Effector CD8-positive, alpha-beta T cell (primary cell): ENCODE data around the gene SLCO3A1.

Experiments used
- DNase-seq: peaks from one replicate; lab custom pipeline; 2025; lab: John Stamatoyannopoulos, UW
- total RNA-seq, 4 experiments: gene quantifications; one replicate each; lab custom pipeline; 2026; lab: John Stamatoyannopoulos, UW

Gene SLCO3A1
- 12.5 to 37.7 (median 18.2) reads per million in 4 experiments for total RNA-seq

DNA sequence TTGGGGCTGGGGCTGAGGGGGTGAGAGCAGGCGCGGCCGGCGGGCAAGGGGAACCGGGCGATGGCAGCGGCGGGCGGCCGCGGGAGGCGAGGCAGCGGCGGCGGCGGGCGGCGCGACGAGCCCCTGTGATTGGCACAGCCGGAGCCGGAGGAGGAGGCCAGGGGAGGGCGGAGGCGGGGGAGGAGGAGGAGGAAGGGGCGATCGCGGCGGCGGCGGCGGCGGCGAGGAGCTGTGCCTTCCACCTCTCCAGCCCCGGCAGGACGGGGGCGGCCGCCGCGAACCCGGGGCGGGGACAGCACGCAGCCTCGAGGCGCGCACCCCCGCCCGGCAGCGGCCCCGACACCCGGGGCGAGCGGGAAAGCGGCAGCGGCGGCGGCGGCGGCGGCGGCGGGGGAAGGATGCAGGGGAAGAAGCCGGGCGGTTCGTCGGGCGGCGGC is at the start of gene SLCO3A1:
Gene SLCO3A1, plus strand, starts transcription at position 198 of the 437 bp plus-strand sequence.
- DNase-seq: peak; percentile 51

GRCh38 chr15:91807122-91807521 is 46.4 kb upstream of the SLCO3A1 start:
- DNase-seq: no peak

- no peak for DNase-seq
Observed at GRCh38 chr15:91813924-91814323, 39.6 kb upstream of the SLCO3A1 start.

GRCh38 chr15:91816942-91817341 is 36.6 kb upstream of the SLCO3A1 start:
- no peak for DNase-seq

DNA sequence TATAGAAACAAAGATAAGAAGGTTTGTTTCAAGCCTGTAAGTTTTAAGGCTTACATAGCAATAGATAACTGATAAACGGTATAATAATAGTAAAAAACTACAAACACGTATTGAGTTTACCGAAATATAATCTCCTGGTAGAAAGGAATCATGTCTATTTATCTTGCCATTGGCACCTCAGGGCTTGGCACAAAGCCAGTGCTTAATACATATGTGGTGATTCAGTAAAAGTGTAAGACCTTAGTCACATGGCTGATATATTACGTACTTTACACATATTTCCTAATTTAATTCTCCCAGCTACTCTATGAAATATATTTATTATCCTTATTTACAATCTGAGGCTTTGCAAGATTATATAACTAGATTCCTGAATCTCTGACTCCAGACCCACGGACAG is 32.0 kb upstream of the SLCO3A1 start:
- no peak for DNase-seq

DNA sequence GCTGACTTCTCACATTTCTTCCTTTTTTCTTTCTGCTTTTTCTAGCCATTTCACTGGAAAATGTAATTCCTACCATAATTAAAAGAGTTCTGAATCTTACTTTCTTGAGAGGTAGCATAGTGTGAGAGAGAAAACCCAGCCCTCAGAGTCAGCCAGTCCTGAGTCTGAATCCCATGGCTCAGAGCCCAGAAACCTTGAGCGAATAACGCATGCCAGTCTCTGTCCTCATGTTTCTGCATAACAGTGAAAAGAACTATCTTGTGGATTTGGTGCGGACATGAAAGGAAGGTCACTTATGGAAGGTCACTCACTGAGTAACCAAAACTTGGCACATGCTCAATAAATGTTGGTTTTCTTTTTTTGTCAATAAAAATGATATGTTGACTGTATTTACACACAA is 29.3 kb upstream of the SLCO3A1 start:
- DNase-seq: no peak

DNA sequence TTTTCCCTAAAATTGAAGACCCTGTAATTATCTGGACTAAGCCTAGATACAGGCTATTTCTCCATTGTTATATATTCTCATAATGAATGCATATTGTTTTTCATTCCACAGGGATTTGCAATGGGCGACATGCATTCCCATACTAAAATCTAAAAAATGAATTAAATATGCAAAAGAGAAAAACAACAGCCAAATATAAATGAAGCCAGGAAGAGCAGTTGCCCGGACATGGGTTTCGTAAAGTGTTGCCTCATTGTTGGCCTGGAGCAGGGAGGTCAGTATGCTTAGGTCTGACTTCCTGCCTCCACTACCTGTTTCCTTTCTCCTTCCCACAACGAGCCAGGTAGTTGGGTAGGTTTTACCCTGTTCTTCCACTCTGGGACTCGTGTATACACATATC is 27.1 kb upstream of the SLCO3A1 start:
- no peak for DNase-seq

- DNase-seq: no peak
Observed at GRCh38 chr15:91833056-91833455, 20.5 kb upstream of the SLCO3A1 start.

GRCh38 chr15:91839867-91840266 is 13.6 kb upstream of the SLCO3A1 start:
- DNase-seq: no peak

DNA sequence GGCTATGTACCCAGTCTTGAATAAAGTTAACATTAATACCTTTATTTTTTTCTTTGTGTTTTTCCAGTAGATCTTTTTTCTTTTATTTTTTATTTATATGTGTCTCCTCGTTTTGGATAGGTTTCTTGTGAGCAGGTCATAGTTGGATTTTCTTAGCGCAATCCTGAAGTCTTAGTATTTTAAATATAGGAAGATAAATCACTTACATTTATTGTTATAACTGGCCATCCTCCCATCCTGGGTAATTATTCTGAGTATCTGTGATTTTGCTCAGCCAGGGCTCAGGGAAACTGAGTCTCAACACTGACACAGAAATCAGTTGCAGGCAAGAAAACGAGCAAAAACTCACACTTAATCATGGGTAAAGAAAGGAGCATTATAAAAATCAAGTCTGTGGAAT is 11.6 kb upstream of the SLCO3A1 start:
- no peak for DNase-seq

- DNase-seq: no peak
Observed at GRCh38 chr15:91844341-91844740, 9.2 kb upstream of the SLCO3A1 start.

- no peak for DNase-seq
Observed at GRCh38 chr15:91844928-91845327, 8.6 kb upstream of the SLCO3A1 start.

DNA sequence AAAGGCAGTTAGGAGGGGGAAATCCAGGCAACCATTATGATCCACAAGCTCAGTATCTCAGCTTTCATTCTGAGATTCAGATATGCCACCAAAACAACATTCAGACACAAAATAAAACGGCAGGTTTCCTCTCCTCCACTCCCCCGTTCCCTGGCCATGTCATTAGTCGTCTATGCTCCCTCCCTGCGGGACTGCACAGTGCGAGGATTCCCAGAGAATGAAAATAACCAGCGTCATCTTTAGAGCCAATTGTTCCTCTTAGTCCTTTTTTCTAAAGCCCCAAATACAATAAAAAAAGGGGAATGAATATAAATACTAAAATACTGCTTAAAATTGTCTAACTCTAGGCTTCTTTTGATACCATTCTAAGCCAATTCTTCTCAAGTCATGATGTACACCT is 7.8 kb upstream of the SLCO3A1 start:
- DNase-seq: no peak

- DNase-seq: no peak
Observed at GRCh38 chr15:91849180-91849579, 4.3 kb upstream of the SLCO3A1 start.

DNA sequence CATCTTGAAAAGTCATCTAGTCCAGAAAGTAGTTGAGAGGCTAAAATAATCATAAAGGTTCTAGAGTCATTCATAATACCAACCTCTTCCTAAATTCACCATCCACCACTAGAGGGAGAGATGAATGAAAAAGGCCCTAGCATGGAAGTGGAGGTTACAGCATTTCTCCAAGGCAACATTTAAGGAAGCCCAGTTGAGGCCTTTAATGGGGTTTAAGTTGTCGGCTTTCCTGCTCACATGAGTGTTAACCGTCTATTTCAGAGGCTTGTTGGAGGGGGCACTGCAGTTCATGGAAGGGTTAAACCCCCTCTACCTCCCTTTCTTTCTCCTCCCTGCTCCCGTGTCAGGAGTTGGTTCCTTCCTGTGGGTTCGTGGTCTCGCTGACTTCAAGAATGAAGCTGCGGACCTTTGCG is 3.8 kb upstream of the SLCO3A1 start:
- DNase-seq: no peak

DNA sequence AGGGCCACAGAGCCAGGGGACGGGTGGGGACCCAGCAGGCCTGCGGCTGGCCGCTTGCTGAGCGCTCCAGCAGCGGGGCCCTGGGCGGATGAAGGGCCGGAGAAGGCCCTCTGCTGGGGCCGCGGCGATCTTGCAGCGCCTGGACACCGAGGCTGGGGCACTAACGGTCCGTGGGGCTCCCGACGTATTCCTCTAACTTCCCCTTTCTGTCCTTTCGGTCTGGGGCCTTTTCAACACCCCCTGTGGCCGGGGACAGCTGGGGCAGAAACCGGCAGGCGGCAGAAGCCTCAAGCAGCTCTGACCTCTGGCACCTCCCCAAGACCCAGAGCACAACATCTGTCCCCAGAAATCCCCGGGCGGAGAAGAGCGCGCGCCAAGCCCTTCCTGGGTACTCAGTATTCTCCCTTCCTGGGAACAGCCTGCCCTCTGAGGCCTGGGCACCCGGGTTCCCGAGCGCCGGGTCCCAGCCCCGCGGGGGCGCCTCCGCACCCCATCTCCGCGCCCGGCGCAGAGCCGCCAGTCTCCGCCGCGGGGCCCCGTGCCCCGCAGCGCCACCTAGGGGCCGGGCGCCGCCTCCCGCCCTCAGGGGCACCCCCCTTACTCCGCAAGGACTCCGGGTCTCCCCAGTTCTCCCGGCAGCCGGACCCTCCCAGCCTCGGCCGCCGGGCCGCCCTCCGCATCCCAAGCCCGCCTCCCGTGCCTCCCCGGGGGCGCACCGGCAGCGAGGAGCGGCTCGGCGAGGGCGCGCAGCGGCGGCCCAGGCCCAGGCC is 582 bp upstream of the SLCO3A1 start:
- DNase-seq: peak; percentile 58

- DNase-seq: no peak
Observed at GRCh38 chr15:91853948-91854638, 585 bp downstream of the SLCO3A1 start.

GRCh38 chr15:91854639-91854990 is 1.1 kb downstream of the SLCO3A1 start:
- DNase-seq: no peak

- no peak for DNase-seq
Observed at GRCh38 chr15:91855241-91855640, 1.7 kb downstream of the SLCO3A1 start.

GRCh38 chr15:91855684-91856489 is 2.4 kb downstream of the SLCO3A1 start:
- no peak for DNase-seq

DNA sequence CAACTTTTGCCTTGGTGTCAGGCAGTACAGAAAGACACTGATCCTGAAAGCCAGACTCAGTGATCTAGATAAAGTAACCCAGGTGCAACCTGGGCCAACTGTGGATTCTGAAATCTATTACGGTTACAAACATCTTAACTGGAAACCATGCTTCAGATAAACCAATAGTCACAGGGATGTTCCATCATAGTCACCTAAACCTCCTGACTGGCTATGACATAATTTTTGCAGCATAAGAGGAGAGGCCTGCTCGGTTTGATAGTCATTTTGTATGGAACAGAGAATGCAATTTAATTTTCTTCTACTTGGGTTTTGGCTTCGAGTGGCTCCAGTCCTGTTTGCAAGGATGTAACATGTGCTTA is 3.7 kb downstream of the SLCO3A1 start:
- no peak for DNase-seq

- DNase-seq: no peak
Observed at GRCh38 chr15:91857772-91858171, 4.3 kb downstream of the SLCO3A1 start.

DNA sequence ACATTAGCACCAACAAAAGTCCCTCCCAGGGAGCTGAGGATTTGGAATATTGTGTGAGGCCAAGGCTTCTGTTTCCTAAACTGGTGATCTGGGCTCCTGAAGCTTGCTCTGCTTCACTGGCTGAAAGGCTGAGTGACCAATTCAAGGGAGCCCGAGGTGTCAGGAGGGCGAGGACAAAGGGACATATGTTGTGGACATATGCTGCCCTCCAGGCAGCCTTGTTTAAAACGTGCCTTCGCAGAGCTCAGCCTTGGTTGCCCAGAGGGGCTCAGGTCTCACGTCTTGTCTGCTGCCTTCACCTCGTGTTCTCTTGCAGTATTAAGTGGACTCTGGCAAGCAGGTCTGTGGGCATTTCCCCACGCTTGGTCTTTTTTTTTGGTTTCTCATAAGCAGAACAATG is 7.0 kb downstream of the SLCO3A1 start:
- DNase-seq: no peak
